Right atrium auricular region (tissue), 2 donors: ENCODE measurements around the gene SMIM13. TPM values are rescaled to one million over a fixed set of nuclear protein-coding genes. Genes with fewer than 3 reads are reported as not detected.

Experiments
- DNase-seq: peaks from one replicate; pipeline ENCODE4 v3.0.0-alpha.2; 2019; ENCODE audit warnings: low spot score
- H3K27ac ChIP-seq, 2 donors: fragments of 200-600 bp; sonication (generic); 1 replicate in 1 of 2; 2 replicates in 1 of 2; pipeline ENCODE4 v1.5.1; 2016 to 2019
- H3K27me3 ChIP-seq, 2 donors: fragments of 200-600 bp; sonication (generic); one replicate each; pipeline versions ENCODE4 v1.5.1 to v1.6.0; 2017 to 2019
- H3K36me3 ChIP-seq: fragments of 200-600 bp; sonication (generic); one replicate; pipeline ENCODE4 v1.5.1; 2016
- H3K4me1 ChIP-seq, 2 donors: fragments of 200-600 bp; sonication (generic); one replicate each; pipeline versions ENCODE4 v1.5.1 to v1.6.0; 2017 to 2019
- H3K4me3 ChIP-seq, 2 donors: fragments of 200-600 bp; sonication (generic); 1 replicate in 1 of 2; 2 replicates in 1 of 2; pipeline ENCODE4 v1.5.1; 2017 to 2019; ENCODE audit warnings: mild to moderate bottlenecking in 1 of 2, moderate library complexity in 1 of 2
- H3K9me3 ChIP-seq, 2 donors: fragments of 200-600 bp; sonication (generic); one replicate each; pipeline ENCODE4 v1.5.1; 2019
- CTCF ChIP-seq, 2 donors: fragments of 200-600 bp; sonication (generic); IDR thresholded peaks; one replicate each; pipeline ENCODE4 v1.5.1; 2019; ENCODE audit warnings: antibody characterized with exemption in 2 of 2
- total RNA-seq, 2 donors: library from RNA; depleted of rRNA; stranded (reverse); fragments of >200 nt; gene quantifications; one replicate each; pipeline ENCODE4 v1.1.0, GENCODE V29; 2016

The SMIM13 gene
- total RNA-seq, 2 donors from 2014 or later = 9.0 to 11.3 TPM

GRCh38 chr6:11161031-11161956 is 67.7 kb downstream of the SMIM13 start:
- Histone ChIP-seq H3K27me3 (no peaks in the 10 kb centered on the region), H3K4me3 (no peak overlapping the region), H3K36me3 (no peaks in the 10 kb centered on the region), H3K9me3 (no peaks in the 10 kb centered on the region), H3K27ac (no peak overlapping the region), H3K4me1 (no peaks in the 10 kb centered on the region)
- no peak for TF ChIP-seq CTCF (IDR thresholded peaks at IDR 0.05)
- no peak for DNase-seq

DNA sequence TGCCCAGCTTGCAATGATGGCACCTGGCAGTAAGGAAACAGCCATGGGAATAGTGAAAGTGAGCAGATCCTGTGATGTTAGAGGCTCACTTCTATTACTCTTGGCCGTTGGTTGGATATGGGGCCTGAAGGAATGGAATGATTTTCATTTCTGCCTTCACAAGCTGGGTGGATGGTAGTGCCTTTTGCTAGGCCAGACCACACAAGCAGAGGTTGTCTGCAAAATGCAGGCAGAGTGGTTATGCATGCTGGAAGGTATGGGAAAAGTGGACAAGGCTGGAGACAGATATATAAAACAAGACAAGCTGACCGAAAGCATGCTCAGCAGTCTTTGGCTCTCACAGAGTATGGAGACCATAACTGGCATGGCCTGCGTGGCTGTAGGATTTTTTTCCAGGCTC is 68.6 kb downstream of the SMIM13 start:
- DNase-seq = no peak
- Histone ChIP-seq H3K4me3 (no peak overlapping the region), H3K36me3 (no peaks in the 10 kb centered on the region), H3K4me1 (no peaks in the 10 kb centered on the region), H3K27me3 (no peaks in the 10 kb centered on the region), H3K9me3 (no peaks in the 10 kb centered on the region), H3K27ac (no peak overlapping the region)
- TF ChIP-seq CTCF (IDR thresholded peaks at IDR 0.05) = no peak

- Histone ChIP-seq H3K4me1 (no peaks in the 10 kb centered on the region), H3K27ac (no peak overlapping the region), H3K9me3 (no peaks in the 10 kb centered on the region), H3K27me3 (no peaks in the 10 kb centered on the region), H3K4me3 (no peak overlapping the region), H3K36me3 (no peaks in the 10 kb centered on the region)
- no peak for TF ChIP-seq CTCF (IDR thresholded peaks at IDR 0.05)
- DNase-seq = no peak
Observed at GRCh38 chr6:11163932-11164331, 70.3 kb downstream of the SMIM13 start.

- Histone ChIP-seq H3K4me1 (no peaks in the 10 kb centered on the region), H3K27ac (no peak overlapping the region), H3K9me3 (no peaks in the 10 kb centered on the region), H3K27me3 (no peaks in the 10 kb centered on the region), H3K4me3 (no peak overlapping the region), H3K36me3 (no peaks in the 10 kb centered on the region)
- no peak for TF ChIP-seq CTCF (IDR thresholded peaks at IDR 0.05)
- no peak for DNase-seq
Observed at GRCh38 chr6:11164717-11165646, 71.3 kb downstream of the SMIM13 start.

DNA sequence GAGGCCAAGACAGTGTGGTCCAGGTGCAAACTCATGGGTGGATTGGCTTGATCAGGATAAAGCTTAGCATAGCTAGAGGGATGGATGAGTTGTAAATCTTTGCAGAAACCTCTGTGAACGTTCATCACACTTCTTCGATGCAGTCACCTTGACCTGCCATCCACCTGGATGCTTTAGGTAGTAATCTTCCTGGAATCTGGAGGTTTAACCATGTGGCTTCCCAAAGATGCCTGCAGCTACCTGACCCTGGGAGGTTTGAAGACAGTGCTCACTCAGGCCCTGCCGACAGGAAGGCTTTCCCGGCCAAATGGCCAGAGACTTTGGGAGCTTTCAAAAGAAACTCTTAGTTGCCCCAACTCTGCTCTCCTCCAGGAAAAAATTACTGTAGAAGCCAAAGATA is 73.3 kb downstream of the SMIM13 start:
- no peak overlapping the region for H3K4me3 ChIP-seq
- no peaks in the 10 kb centered on the region for H3K4me1 ChIP-seq
- DNase-seq = no peak
- H3K27me3 ChIP-seq = no peaks in the 10 kb centered on the region
- H3K9me3 ChIP-seq = no peaks in the 10 kb centered on the region
- H3K27ac ChIP-seq = no peak overlapping the region
- no peak for TF ChIP-seq CTCF (IDR thresholded peaks at IDR 0.05)
- H3K36me3 ChIP-seq = no peaks in the 10 kb centered on the region
